ENCODE measurements around the gene PTRHD1. TPM values are rescaled to one million over a fixed set of nuclear protein-coding genes. Genes with fewer than 3 reads are reported as not detected.

The PTRHD1 gene, protein sequence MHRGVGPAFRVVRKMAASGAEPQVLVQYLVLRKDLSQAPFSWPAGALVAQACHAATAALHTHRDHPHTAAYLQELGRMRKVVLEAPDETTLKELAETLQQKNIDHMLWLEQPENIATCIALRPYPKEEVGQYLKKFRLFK
- total RNA-seq (16.9 TPM), polyA plus RNA-seq (10 to 100 TPM; 50.5 to 83.0 (median 55.6) TPM)

GRCh38 chr2:24792874-24793760, at the start of gene PTRHD1, which contains the start of gene CENPO:
Gene PTRHD1 (minus strand): TSS chr2:24793391. CDS start chr2:24793377, 14 bp downstream.
Gene CENPO (plus strand): TSS chr2:24793425. CDS start chr2:24793920, 495 bp downstream.
- peak; percentile 98 for ATAC-seq (ENCODE audit: low read depth in 2 of 2)
- H3K36me3 Mint-ChIP-seq, result peaks cover 24% of the 10 kb centered on the region
- H3K4me1 Mint-ChIP-seq, result peaks cover 12 to 43% (median 22%) of the 10 kb centered on the region in 4 donors
- Histone ChIP-seq H3K27ac (ENCODE audit: insufficient read depth, low read length, poor library complexity, severe bottlenecking) (peak within 1 kb of the TSS; percentile 92), H3K27me3 (ENCODE audit: control insufficient read depth, insufficient read depth, low read length) (no peaks in the 10 kb centered on the region), H3K4me3 (ENCODE audit: low read depth, low read length) (peak within 1 kb of the TSS; percentile 89), H3K9me3 (ENCODE audit: control insufficient read depth in 2 of 2, low read length in 2 of 2) (no peaks in the 10 kb centered on the region), H3K4me1 (ENCODE audit: control insufficient read depth, insufficient read depth, low read length, poor library complexity, severe bottlenecking) (peaks cover 19% of the 10 kb centered on the region), H3K36me3 (ENCODE audit: control insufficient read depth, insufficient read depth, low read length) (peaks cover 5% of the 10 kb centered on the region)
- H3K4me3 Mint-ChIP-seq, result peak within 1 kb of the TSS; percentile 98 to 99 (median 98)
- no peaks in the 10 kb centered on the region for H3K27me3 Mint-ChIP-seq
- peaks cover 0 to 3% (median 0%) of the 10 kb centered on the region in 7 donors for H3K9me3 Mint-ChIP-seq
- peak within 1 kb of the TSS; percentile 99 for H3K27ac Mint-ChIP-seq
- DNase-seq, result peak; percentile 92 to 97 (median 97)

DNA sequence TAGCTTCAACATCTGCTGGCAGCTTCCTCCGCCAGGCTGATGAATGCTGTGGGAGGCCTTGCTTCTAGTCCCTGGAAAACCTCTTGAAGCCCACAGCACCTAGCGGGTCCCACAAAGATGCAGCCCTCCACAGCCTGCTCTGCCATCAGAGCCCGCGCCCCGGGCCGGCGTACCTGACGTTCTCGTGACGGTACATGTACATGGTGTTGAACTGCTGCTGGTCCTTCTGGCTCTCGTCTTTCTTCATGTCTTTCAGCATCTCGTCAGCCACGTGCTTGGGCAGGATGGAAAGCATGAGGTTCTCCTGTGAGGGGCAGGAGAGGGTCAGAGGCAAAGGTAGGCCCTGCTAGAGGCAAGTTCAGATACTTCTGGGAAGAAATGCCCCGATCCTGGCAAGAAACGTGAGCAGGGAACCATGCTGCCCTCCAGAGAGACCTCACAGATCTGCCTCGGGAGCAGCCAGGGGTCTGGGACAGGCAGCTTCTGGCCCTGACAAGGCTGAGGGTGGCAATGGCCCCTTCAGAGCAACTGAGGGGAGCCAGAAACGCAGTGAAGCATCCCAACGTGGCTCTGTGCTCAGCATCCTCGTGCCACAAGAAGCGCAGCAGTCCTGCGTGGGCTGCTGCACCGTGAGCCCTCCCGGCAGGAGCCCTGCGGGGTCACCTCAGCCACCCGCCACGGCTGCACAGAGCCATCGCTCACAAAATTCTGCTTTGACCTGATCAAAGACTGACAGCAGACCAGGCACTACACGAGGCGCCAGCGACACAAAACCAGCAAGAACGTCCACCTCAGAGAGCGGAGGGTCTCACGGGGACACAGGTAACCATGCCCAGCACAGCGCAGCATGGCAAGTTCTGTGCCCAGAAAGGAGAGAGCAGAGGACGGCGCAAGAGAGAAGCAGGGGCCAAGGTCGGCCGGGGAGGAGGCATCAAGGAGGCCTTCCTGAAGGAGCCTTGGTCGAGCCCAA, 49.2 kb upstream of the PTRHD1 start:
- peaks cover 7% of the 10 kb centered on the region for H3K36me3 Mint-ChIP-seq
- H3K4me3 Mint-ChIP-seq, result no peak overlapping the region
- no peaks in the 10 kb centered on the region for H3K27me3 Mint-ChIP-seq
- H3K4me1 ChIP-seq (ENCODE audit: control insufficient read depth, insufficient read depth, low read length, poor library complexity, severe bottlenecking), result no peaks in the 10 kb centered on the region
- H3K9me3 Mint-ChIP-seq, result no peaks in the 10 kb centered on the region
- H3K27me3 ChIP-seq (ENCODE audit: control insufficient read depth, insufficient read depth, low read length), result no peaks in the 10 kb centered on the region
- ATAC-seq (ENCODE audit: low read depth in 2 of 2) (no peak), DNase-seq (no peak)
- H3K27ac Mint-ChIP-seq, result peak overlapping the region in 1 of 3 donors; percentile 47
- H3K4me1 Mint-ChIP-seq, result peaks cover 0 to 3% (median 0%) of the 10 kb centered on the region in 4 donors
- no peaks in the 10 kb centered on the region for H3K9me3 ChIP-seq (ENCODE audit: control insufficient read depth in 2 of 2, low read length in 2 of 2)
- H3K36me3 ChIP-seq (ENCODE audit: control insufficient read depth, insufficient read depth, low read length), result peaks cover 4% of the 10 kb centered on the region
- H3K27ac ChIP-seq (ENCODE audit: insufficient read depth, low read length, poor library complexity, severe bottlenecking), result no peak overlapping the region
- H3K4me3 ChIP-seq (ENCODE audit: low read depth, low read length), result no peak overlapping the region

- no peak for ATAC-seq (ENCODE audit: low read depth in 2 of 2)
- no peaks in the 10 kb centered on the region for H3K9me3 Mint-ChIP-seq
- peaks cover 0 to 3% (median 0%) of the 10 kb centered on the region in 4 donors for H3K4me1 Mint-ChIP-seq
- H3K36me3 ChIP-seq (ENCODE audit: control insufficient read depth, insufficient read depth, low read length), result peaks cover 11% of the 10 kb centered on the region
- no peaks in the 10 kb centered on the region for H3K27me3 ChIP-seq (ENCODE audit: control insufficient read depth, insufficient read depth, low read length)
- H3K27ac ChIP-seq (ENCODE audit: insufficient read depth, low read length, poor library complexity, severe bottlenecking), result no peak overlapping the region
- H3K4me3 ChIP-seq (ENCODE audit: low read depth, low read length), result no peak overlapping the region
- no peak for DNase-seq
- H3K4me3 Mint-ChIP-seq, result no peak overlapping the region
- H3K27me3 Mint-ChIP-seq, result no peaks in the 10 kb centered on the region
- no peaks in the 10 kb centered on the region for H3K4me1 ChIP-seq (ENCODE audit: control insufficient read depth, insufficient read depth, low read length, poor library complexity, severe bottlenecking)
- H3K9me3 ChIP-seq (ENCODE audit: control insufficient read depth in 2 of 2, low read length in 2 of 2), result no peaks in the 10 kb centered on the region
- peaks cover 13% of the 10 kb centered on the region for H3K36me3 Mint-ChIP-seq
- no peak overlapping the region for H3K27ac Mint-ChIP-seq
Observed at GRCh38 chr2:24840962-24841945, 48.1 kb upstream of the PTRHD1 start.

GRCh38 chr2:24840164-24840869, 47.1 kb upstream of the PTRHD1 start:
- no peaks in the 10 kb centered on the region for H3K4me1 ChIP-seq (ENCODE audit: control insufficient read depth, insufficient read depth, low read length, poor library complexity, severe bottlenecking)
- H3K4me1 Mint-ChIP-seq, result peaks cover 0 to 3% (median 0%) of the 10 kb centered on the region in 4 donors
- peak overlapping the region in 1 of 3 donors; percentile 26 for H3K27ac Mint-ChIP-seq
- H3K4me3 ChIP-seq (ENCODE audit: low read depth, low read length), result no peak overlapping the region
- DNase-seq (no peak), ATAC-seq (ENCODE audit: low read depth in 2 of 2) (no peak)
- H3K4me3 Mint-ChIP-seq, result no peak overlapping the region
- no peaks in the 10 kb centered on the region for H3K9me3 Mint-ChIP-seq
- H3K27me3 ChIP-seq (ENCODE audit: control insufficient read depth, insufficient read depth, low read length), result no peaks in the 10 kb centered on the region
- no peak overlapping the region for H3K27ac ChIP-seq (ENCODE audit: insufficient read depth, low read length, poor library complexity, severe bottlenecking)
- H3K36me3 ChIP-seq (ENCODE audit: control insufficient read depth, insufficient read depth, low read length), result peaks cover 13% of the 10 kb centered on the region
- no peaks in the 10 kb centered on the region for H3K9me3 ChIP-seq (ENCODE audit: control insufficient read depth in 2 of 2, low read length in 2 of 2)
- H3K36me3 Mint-ChIP-seq, result peaks cover 17% of the 10 kb centered on the region
- H3K27me3 Mint-ChIP-seq, result no peaks in the 10 kb centered on the region

DNA sequence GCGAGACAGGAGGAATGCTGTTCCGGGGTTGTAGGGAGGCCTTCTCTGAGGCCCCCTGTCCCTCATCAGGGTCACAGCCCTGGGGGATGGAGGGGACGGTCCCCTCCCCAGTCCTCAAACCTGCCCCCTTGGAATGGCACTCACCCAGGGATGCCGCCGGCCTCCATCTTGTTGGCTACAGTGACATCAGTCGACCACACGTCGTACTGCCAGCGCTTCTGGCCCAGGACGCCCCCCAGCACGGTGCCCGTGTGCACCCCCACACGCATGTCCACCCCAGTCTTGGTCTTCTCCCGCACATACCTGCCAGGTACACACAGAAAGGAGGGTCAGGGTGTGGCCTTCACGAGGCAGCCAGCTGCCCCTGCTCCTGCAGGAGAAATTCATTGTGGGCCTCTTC, 46.5 kb upstream of the PTRHD1 start:
- no peaks in the 10 kb centered on the region for H3K4me1 ChIP-seq (ENCODE audit: control insufficient read depth, insufficient read depth, low read length, poor library complexity, severe bottlenecking)
- no peak overlapping the region for H3K27ac ChIP-seq (ENCODE audit: insufficient read depth, low read length, poor library complexity, severe bottlenecking)
- Mint-ChIP-seq H3K36me3 (peaks cover 18% of the 10 kb centered on the region), H3K27ac (no peak overlapping the region), H3K27me3 (no peaks in the 10 kb centered on the region), H3K9me3 (no peaks in the 10 kb centered on the region), H3K4me1 (peaks cover 0 to 3% (median 0%) of the 10 kb centered on the region in 4 donors), H3K4me3 (no peak overlapping the region)
- no peak overlapping the region for H3K4me3 ChIP-seq (ENCODE audit: low read depth, low read length)
- no peaks in the 10 kb centered on the region for H3K27me3 ChIP-seq (ENCODE audit: control insufficient read depth, insufficient read depth, low read length)
- no peaks in the 10 kb centered on the region for H3K9me3 ChIP-seq (ENCODE audit: control insufficient read depth in 2 of 2, low read length in 2 of 2)
- DNase-seq (no peak), ATAC-seq (ENCODE audit: low read depth in 2 of 2) (no peak)
- H3K36me3 ChIP-seq (ENCODE audit: control insufficient read depth, insufficient read depth, low read length), result peaks cover 13% of the 10 kb centered on the region

GRCh38 chr2:24838541-24838940, 45.4 kb upstream of the PTRHD1 start:
- H3K36me3 Mint-ChIP-seq, result peaks cover 18% of the 10 kb centered on the region
- no peaks in the 10 kb centered on the region for H3K27me3 Mint-ChIP-seq
- H3K27ac ChIP-seq (ENCODE audit: insufficient read depth, low read length, poor library complexity, severe bottlenecking), result no peak overlapping the region
- peaks cover 0 to 2% (median 0%) of the 10 kb centered on the region in 4 donors for H3K4me1 Mint-ChIP-seq
- H3K36me3 ChIP-seq (ENCODE audit: control insufficient read depth, insufficient read depth, low read length), result peaks cover 13% of the 10 kb centered on the region
- DNase-seq (no peak), ATAC-seq (ENCODE audit: low read depth in 2 of 2) (no peak)
- H3K4me3 ChIP-seq (ENCODE audit: low read depth, low read length), result no peak overlapping the region
- H3K4me3 Mint-ChIP-seq, result no peak overlapping the region
- H3K27ac Mint-ChIP-seq, result no peak overlapping the region
- no peaks in the 10 kb centered on the region for H3K4me1 ChIP-seq (ENCODE audit: control insufficient read depth, insufficient read depth, low read length, poor library complexity, severe bottlenecking)
- H3K27me3 ChIP-seq (ENCODE audit: control insufficient read depth, insufficient read depth, low read length), result no peaks in the 10 kb centered on the region
- no peaks in the 10 kb centered on the region for H3K9me3 ChIP-seq (ENCODE audit: control insufficient read depth in 2 of 2, low read length in 2 of 2)
- H3K9me3 Mint-ChIP-seq, result no peaks in the 10 kb centered on the region

All from CD4-positive, CD25-positive, alpha-beta regulatory T cell (primary cell).